Activated naive CD8-positive, alpha-beta T cell treated with anti-CD3 and anti-CD28 coated beads for 36 hours (primary cell): ENCODE data around the gene COQ2. TPM values are rescaled to one million over a fixed set of nuclear protein-coding genes. Genes with fewer than 3 reads are reported as not detected.
A peak's percentile ranks its signal among the peaks of the same experiment; 100 is the strongest.
"Not testable (repeated sequence)": the region's sequence is repeated elsewhere in the genome, so short reads cannot be mapped to it uniquely, and the experiment has no call there.

Experiments used
- DNase-seq: peaks from one replicate; pipeline ENCODE4 v3.0.0; 2021
- H3K27ac Mint-ChIP-seq: one replicate; pipeline ENCODE4 v1.8.0; 2022; ENCODE audit warnings: mild to moderate bottlenecking, moderate library complexity, mixed read lengths
- H3K27me3 Mint-ChIP-seq: one replicate; pipeline ENCODE4 v1.8.0; 2022; ENCODE audit warnings: mild to moderate bottlenecking, mixed read lengths
- H3K36me3 Mint-ChIP-seq: one replicate; pipeline ENCODE4 v1.8.0; 2021; ENCODE audit warnings: mild to moderate bottlenecking, mixed read lengths
- H3K4me1 Mint-ChIP-seq: one replicate; pipeline ENCODE4 v1.8.0; 2021; ENCODE audit warnings: mixed read lengths
- H3K4me3 Mint-ChIP-seq: one replicate; pipeline ENCODE4 v1.8.0; 2022; ENCODE audit warnings: mild to moderate bottlenecking, moderate library complexity, mixed read lengths
- H3K9me3 Mint-ChIP-seq: one replicate; pipeline ENCODE4 v1.8.0; 2022; ENCODE audit warnings: mixed read lengths
- total RNA-seq, 2 experiments: library from RNA; stranded (reverse); gene quantifications; one replicate each; pipeline ENCODE4 v1.2.3, GENCODE V29; 2021

Gene COQ2
- total RNA-seq, 2 experiments from 2014 or later: 24.8 to 25.1 TPM

DNA sequence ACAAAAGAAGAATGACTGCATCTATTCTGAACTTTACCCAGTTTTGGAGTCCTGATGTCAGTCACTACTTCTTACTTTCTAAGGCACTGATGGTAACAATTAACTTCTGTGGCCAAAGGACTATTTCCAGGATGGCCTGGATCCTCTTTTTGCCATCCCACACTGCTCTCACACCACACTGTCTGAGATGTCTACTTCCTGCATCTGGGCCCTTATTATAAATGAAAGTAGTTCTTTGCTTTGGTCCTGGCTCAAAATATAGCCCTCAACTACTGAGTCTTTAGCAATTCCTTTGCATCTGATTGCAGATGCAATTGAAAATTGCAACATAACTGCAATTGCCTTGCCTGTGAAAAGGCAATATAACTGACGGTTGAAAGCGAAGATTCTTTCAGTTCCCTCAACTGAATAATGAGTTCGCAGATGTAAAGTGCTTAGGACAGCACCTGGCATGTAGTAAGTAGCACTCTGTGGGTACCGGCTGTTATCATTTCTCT, 44.2 kb downstream of the COQ2 start:
- Mint-ChIP-seq H3K4me1 (peaks cover 42% of the 10 kb centered on the region), H3K9me3 (peaks cover 2% of the 10 kb centered on the region), H3K27me3 (no peaks in the 10 kb centered on the region), H3K36me3 (peaks cover 27% of the 10 kb centered on the region), H3K27ac (no peak overlapping the region), H3K4me3 (no peak overlapping the region)
- no peak for DNase-seq

DNA sequence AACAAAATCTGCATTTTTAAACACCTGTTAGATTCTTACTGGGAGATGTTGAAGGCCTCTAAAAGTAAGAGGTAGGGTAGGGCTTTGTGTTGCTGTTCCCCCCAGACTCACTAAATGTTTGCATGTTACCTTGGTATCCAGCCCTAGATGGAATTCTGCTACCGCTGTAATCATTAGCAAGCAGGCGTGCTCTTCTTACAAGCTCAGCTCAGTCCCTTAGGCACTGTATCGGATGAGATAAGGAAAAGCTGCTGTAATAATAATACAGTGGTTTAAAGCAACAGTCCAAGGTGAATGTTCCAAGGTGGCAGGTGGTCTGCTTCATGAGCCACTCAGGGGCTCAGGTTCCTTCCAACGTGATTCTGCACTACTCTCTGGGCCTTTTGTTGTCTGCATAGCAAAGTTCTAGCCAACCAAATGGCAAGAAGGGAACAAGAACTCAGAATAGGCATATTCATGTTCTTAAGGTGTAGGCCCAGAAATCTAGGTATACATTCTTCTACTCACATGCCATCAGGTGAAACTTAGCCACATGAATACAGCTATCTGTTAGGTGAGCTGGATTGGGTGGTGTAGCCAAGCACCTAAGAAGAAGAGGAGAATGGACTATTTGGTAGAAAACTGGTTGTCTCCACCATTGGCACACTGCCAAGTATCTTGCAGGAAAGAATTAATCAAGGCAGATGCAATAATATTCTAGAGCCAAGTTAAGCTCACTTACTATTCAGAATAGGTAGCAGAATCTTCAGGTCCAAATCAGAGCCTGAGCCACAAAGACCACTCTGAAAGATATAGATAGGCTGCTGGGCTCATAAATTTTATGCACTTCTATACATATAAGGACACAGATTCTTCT, 46.0 kb downstream of the COQ2 start:
- no peak for DNase-seq
- H3K9me3 Mint-ChIP-seq: no peaks in the 10 kb centered on the region
- peaks cover 19% of the 10 kb centered on the region for H3K36me3 Mint-ChIP-seq
- H3K4me3 Mint-ChIP-seq: no peak overlapping the region
- H3K27me3 Mint-ChIP-seq: no peaks in the 10 kb centered on the region
- H3K27ac Mint-ChIP-seq: no peak overlapping the region
- H3K4me1 Mint-ChIP-seq: peaks cover 53% of the 10 kb centered on the region

DNA sequence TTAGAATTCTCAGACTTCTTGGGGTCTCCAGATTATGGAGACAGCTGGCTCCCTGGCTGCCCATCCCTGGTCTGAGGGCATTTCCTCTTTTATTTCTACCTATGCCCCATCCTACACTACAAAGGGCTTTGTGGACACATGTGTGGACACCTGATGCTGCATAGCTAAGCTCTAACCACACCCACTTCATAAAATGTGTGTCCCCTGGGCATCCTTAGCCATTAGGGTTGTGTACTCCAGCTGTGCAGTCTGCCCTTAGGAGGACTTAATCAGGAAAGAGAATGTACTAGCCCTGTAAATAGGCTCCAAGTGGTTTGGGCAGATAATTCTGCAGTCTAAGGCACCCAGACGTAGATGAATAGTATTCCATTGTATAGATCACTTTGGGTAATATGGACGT, 47.0 kb downstream of the COQ2 start:
- no peak overlapping the region for H3K4me3 Mint-ChIP-seq
- H3K36me3 Mint-ChIP-seq: peaks cover 20% of the 10 kb centered on the region
- no peaks in the 10 kb centered on the region for H3K9me3 Mint-ChIP-seq
- no peak overlapping the region for H3K27ac Mint-ChIP-seq
- peaks cover 53% of the 10 kb centered on the region for H3K4me1 Mint-ChIP-seq
- DNase-seq: no peak
- H3K27me3 Mint-ChIP-seq: no peaks in the 10 kb centered on the region

- not testable (repeated sequence) for H3K27me3 Mint-ChIP-seq, DNase-seq, H3K9me3 Mint-ChIP-seq
- Mint-ChIP-seq H3K4me1 (peaks cover 61% of the 10 kb centered on the region), H3K27ac (peak overlapping the region; percentile 94), H3K36me3 (peaks cover 24% of the 10 kb centered on the region), H3K4me3 (peak overlapping the region; percentile 67)
Measured at GRCh38 chr4:83235645-83236133, 48.9 kb downstream of the COQ2 start.

DNA sequence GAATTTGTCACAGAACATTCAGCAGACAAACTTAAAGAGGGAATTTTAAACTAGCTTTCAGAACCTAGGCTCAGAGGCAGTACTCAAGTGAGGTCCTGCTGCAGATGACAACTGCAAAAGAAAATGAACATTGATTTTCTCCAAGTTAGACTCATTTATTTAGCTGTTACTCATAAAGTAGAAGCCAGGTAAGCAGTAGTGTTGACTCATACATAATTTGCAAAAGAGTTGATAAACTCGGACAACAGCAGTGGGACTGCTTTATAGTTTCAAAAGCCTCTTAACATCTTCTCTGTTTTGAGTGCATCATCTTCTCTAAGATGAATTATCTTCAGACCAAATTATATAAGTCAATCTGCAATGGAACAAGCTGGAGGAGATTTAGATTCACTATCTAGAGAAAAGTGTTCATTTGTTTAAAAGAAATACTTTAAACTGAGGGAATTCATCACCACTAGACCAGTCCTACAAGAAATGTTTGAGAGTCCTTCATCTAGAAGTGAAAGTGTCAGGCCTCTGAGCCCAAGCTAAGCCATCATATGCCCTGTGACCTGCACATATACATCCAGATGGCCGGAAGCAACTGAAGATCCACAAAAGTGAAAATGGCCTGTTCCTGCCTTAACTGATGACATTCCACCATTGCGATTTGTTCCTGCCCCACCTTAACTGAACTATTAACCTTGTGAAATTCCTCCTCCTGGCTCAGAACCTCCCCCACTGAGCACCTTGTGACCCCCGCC, 49.5 kb downstream of the COQ2 start:
- H3K4me3 Mint-ChIP-seq: peak overlapping the region; percentile 67
- peak overlapping the region; percentile 94 for H3K27ac Mint-ChIP-seq
- no peak for DNase-seq
- peaks cover 58% of the 10 kb centered on the region for H3K4me1 Mint-ChIP-seq
- peaks cover 25% of the 10 kb centered on the region for H3K36me3 Mint-ChIP-seq
- H3K9me3 Mint-ChIP-seq: peaks cover 2% of the 10 kb centered on the region
- H3K27me3 Mint-ChIP-seq: no peaks in the 10 kb centered on the region

DNA sequence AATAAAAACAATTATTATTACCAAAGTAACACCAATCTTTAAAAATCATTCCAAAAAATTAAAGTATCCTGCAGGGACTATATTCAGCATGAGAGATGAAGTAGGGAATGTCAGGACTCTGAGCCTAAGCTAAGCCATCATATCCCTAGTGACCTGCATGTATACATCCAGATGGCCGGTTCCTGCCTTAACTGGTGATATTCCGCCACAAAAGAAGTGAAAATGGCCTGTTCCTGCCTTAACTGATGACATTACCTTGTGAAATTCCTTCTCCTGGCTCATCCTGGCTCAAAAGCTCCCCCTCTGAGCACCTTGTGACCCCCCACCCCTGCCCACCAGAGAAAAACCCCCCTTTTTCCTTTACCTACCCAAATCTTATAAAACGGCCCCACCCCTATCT, 50.2 kb downstream of the COQ2 start:
- peak overlapping the region; percentile 94 for H3K27ac Mint-ChIP-seq
- H3K4me3 Mint-ChIP-seq, DNase-seq, H3K27me3 Mint-ChIP-seq, H3K9me3 Mint-ChIP-seq: not testable (repeated sequence)
- peaks cover 57% of the 10 kb centered on the region for H3K4me1 Mint-ChIP-seq
- peaks cover 30% of the 10 kb centered on the region for H3K36me3 Mint-ChIP-seq

GRCh38 chr4:83232082-83232481, 52.5 kb downstream of the COQ2 start:
- peak overlapping the region; percentile 88 for H3K27ac Mint-ChIP-seq

DNA sequence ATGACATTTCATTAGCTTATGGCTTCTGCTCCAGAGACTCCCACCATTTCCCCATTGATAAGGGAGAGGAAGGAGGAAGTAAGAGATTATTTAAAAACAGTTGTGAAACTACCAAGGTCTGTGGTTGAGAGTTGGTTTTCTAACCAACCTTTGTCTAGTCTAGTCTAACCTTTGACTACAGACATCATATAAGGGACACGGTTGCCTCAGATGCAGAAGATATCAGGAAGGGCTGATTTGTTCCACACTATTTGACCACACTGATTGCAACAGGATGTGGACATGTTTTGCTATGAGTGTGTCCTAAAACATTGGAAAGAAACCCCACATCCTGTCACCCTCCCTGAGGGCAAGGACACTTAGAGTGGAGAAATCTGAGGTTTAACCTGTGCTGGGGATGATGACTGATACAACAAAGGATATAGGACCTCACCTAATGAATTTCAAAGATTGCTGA, 53.0 kb downstream of the COQ2 start:
- Mint-ChIP-seq H3K4me1 (peaks cover 58% of the 10 kb centered on the region), H3K4me3 (no peak overlapping the region), H3K27me3 (no peaks in the 10 kb centered on the region), H3K9me3 (peaks cover 2% of the 10 kb centered on the region), H3K27ac (peak overlapping the region; percentile 88), H3K36me3 (peaks cover 29% of the 10 kb centered on the region)
- peak; percentile 61 for DNase-seq

More at GRCh38 chr4:83232082-83232481, 52.5 kb downstream of the COQ2 start:
- Mint-ChIP-seq H3K4me3 (no peak overlapping the region), H3K36me3 (peaks cover 30% of the 10 kb centered on the region), H3K27me3 (no peaks in the 10 kb centered on the region), H3K9me3 (peaks cover 2% of the 10 kb centered on the region), H3K4me1 (peaks cover 59% of the 10 kb centered on the region)
- DNase-seq: no peak

DNA sequence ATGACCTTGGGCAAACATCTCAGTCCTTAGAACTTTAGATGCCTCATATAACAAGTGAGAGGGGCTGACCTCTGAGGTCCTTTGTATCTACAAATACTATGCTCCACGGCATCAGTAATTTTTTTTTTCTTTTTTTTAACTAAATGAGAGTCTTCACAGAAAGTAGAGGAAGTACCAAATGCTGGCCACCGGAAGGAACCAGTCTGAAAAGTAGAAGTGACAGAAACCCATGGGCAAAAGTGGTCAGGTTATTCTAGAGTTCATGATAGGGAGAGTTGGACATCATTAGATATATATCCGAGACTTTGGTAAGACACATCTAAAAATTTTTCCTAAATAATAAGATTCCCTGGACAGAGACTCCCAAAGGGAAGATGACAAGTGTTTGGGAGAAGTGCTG, 53.7 kb downstream of the COQ2 start:
- peaks cover 30% of the 10 kb centered on the region for H3K36me3 Mint-ChIP-seq
- peaks cover 51% of the 10 kb centered on the region for H3K4me1 Mint-ChIP-seq
- H3K9me3 Mint-ChIP-seq: peaks cover 2% of the 10 kb centered on the region
- no peak overlapping the region for H3K4me3 Mint-ChIP-seq
- peak overlapping the region; percentile 88 for H3K27ac Mint-ChIP-seq
- no peaks in the 10 kb centered on the region for H3K27me3 Mint-ChIP-seq
- no peak for DNase-seq

DNA sequence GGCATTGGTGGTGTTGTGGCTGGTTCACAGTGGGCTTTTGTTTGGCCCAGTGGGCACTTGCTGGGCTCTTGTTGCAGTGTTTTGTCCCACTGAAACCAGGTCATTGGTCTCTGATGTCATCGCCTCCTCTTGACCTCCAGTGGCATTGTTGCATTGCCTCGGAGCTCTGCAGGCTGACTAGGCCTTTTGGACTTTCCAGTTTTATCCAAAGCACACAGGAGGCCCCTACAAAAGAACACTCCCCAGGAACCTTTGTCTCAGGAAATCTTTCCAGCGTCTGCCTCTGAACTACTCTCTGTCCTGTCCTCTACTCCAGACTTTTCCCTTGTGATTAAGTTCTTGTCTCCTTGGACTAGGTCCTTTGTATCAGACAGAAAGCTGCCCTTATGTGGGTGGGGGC, 54.8 kb downstream of the COQ2 start:
- Mint-ChIP-seq H3K27me3 (no peaks in the 10 kb centered on the region), H3K9me3 (peaks cover 5% of the 10 kb centered on the region), H3K36me3 (peaks cover 32% of the 10 kb centered on the region), H3K4me3 (no peak overlapping the region), H3K4me1 (peaks cover 44% of the 10 kb centered on the region), H3K27ac (no peak overlapping the region)
- DNase-seq: no peak

DNA sequence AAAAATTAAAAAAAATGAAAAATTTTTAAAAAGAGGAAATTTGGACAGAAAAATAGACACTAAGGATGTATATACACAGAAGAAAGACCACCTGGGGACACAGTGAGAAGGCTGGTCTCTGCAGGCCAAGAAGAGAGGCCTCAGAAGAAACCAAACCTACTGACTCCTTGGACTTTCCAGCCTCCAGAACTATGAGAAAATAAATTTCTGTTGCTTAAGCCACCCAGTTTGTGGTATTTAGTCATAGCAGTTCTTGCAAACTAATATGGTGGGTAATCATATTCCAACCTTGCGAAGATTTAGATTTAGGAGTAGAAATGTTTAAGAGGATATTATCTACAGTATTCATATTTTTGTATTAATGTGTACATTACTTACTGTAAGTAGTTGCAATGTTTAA, 56.4 kb downstream of the COQ2 start:
- Mint-ChIP-seq H3K27me3 (no peaks in the 10 kb centered on the region), H3K36me3 (peaks cover 29% of the 10 kb centered on the region), H3K4me1 (peaks cover 54% of the 10 kb centered on the region), H3K9me3 (peaks cover 6% of the 10 kb centered on the region), H3K27ac (no peak overlapping the region), H3K4me3 (no peak overlapping the region)
- DNase-seq: no peak

DNA sequence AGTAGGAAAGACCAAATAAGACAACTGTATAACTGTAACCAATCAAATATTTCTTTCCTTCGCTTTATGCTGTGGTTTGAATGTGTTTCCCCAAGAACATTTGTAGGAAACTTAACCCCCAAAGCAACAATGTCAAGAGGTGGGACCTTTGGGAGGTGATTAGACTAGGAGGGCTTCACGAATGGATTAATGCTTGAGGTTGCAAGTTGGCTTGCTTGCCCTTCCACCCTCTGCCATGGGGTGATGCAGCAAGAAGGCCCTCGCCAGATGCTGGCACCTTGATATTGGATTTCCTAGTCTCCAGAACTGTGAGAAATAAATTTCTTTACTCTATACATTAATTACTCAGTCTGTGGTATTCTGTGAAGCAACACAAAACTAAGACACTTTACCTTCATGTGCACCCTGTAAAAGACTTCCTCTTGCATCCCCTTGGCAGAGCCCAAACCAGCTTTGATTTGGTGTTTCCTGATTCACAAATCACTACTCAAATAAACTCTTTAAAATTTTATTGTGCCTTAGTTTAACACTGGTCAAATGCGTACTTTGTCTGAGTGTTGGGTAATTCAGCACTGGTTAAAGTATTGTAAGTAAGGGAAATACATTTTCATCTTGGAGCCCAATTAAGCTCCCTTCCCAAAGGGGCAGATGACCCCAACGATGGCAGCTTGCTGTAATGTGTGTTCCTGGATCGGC, 59.9 kb downstream of the COQ2 start:
- Mint-ChIP-seq H3K27ac (peak overlapping the region; percentile 96), H3K9me3 (peaks cover 5% of the 10 kb centered on the region), H3K4me3 (peak overlapping the region; percentile 4), H3K4me1 (peaks cover 56% of the 10 kb centered on the region), H3K27me3 (no peaks in the 10 kb centered on the region), H3K36me3 (peaks cover 26% of the 10 kb centered on the region)
- no peak for DNase-seq

DNA sequence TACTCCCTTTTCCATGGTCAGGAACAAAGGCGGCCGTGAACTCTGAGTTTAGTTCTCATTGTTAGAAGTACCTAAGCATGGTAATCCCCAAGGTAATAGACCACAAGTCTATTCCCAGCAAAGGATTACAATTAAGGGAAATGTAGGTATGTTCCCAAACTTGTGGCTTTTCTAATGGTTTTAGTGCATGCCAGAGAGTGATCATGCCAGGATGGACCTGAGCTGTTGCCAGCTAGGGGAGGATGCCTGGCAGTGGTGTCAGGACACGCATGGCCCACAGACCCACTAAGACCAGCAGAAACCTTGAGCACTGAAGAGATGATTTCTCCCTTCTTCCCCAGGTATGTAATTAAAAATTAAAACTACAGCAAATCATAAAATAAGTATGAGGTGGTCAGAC, 60.8 kb downstream of the COQ2 start:
- Mint-ChIP-seq H3K4me1 (peaks cover 65% of the 10 kb centered on the region), H3K36me3 (peaks cover 23% of the 10 kb centered on the region), H3K27ac (peak overlapping the region; percentile 96), H3K9me3 (peaks cover 5% of the 10 kb centered on the region), H3K27me3 (no peaks in the 10 kb centered on the region), H3K4me3 (no peak overlapping the region)
- DNase-seq: no peak

DNA sequence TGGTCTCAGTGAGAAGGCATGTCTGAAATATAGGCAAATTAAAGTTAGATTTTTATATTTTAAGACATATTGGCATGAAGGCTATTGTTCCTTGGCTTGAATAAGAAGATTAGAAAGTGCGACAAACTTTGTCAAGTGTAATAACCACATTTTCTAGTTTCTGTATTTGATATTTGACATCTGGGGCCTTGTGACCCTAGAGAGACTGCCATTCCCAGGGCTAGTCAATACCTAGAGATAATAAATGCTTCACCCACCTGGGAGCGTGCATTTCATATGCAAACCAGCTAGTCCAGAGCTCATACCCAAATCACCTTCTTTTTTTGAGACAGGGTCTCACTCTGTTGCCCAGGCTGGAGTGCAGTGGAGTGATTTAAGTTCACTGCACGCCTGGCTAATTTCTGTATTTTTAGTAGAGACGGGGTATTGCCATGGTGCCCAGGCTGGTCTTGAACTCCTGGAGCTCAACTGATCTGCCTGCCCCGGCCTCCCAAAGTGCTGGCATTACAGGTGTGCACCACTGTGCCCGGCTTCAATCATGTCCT, 62.6 kb downstream of the COQ2 start:
- H3K36me3 Mint-ChIP-seq: peaks cover 20% of the 10 kb centered on the region
- no peak for DNase-seq
- H3K4me1 Mint-ChIP-seq: peaks cover 78% of the 10 kb centered on the region
- H3K9me3 Mint-ChIP-seq: peaks cover 5% of the 10 kb centered on the region
- no peak overlapping the region for H3K4me3 Mint-ChIP-seq
- peak overlapping the region; percentile 96 for H3K27ac Mint-ChIP-seq
- no peaks in the 10 kb centered on the region for H3K27me3 Mint-ChIP-seq
